Erythroblast (primary cell): ENCODE results near the gene GEMIN4.

Source experiments
- GATA1 ChIP-seq: IDR thresholded peaks from 2 replicates; pipeline ENCODE4 v1.6.1; 2011; ENCODE audit warnings: low read depth, mild to moderate bottlenecking, control low read depth, low read length, moderate library complexity
- POLR2A ChIP-seq: IDR thresholded peaks from 2 replicates; pipeline ENCODE4 v1.6.1; 2011; ENCODE audit warnings: mild to moderate bottlenecking, low read length

- TF ChIP-seq POLR2A, result no peak
- TF ChIP-seq GATA1, result no peak
Observed at GRCh38 chr17:750431-751037, 1.5 kb downstream of the GEMIN4 start.
